ENCODE results near the gene SYNE2. TPM values are rescaled to one million over a fixed set of nuclear protein-coding genes. Genes with fewer than 3 reads are reported as not detected.
"Not testable (repeated sequence)": the region's sequence is repeated elsewhere in the genome, so short reads cannot be mapped to it uniquely, and the experiment has no call there.

Gene SYNE2
- total RNA-seq, 1 experiment from 2014 or later = 94.2 TPM

GRCh38 chr14:64178814-64179213 is 326.0 kb downstream of the SYNE2 start:
- Histone ChIP-seq H3K4me3 (no peak overlapping the region), H4K20me1 (ENCODE audit: insufficient read depth) (no peaks in the 10 kb centered on the region), H3K79me2 (ENCODE audit: low read depth) (no peaks in the 10 kb centered on the region), H3K4me2 (no peak overlapping the region), H2AFZ (no peak overlapping the region), H3K27ac (no peak overlapping the region), H3K4me1 (replicated peaks; ENCODE audit: insufficient read depth) (no peaks in the 10 kb centered on the region), H3K9me3 (ENCODE audit: insufficient read depth, low read depth) (no peaks in the 10 kb centered on the region), H3K9me2 (ENCODE audit: insufficient read depth) (no peaks in the 10 kb centered on the region), H3F3A (ENCODE audit: insufficient read depth, low read depth) (no peaks in the 10 kb centered on the region), H3K36me3 (ENCODE audit: low read depth) (no peaks in the 10 kb centered on the region), H3K27me3 (ENCODE audit: insufficient read depth, low read depth) (no peaks in the 10 kb centered on the region)
- intact Hi-C loops (cut with micrococcal nuclease; ENCODE audit: unreplicated experiment) = no loop called here
- CTCF ChIA-PET = no interaction called here
- POLR2A ChIA-PET (ENCODE audit: unreplicated experiment) = no interaction called here
- BruUV-seq (replicated peaks) = no TSS peak
- TF ChIP-seq CTCF (conservative IDR thresholded peaks at IDR 0.05) = no peak
- no peak for TF ChIP-seq EZH2 (IDR thresholded peaks at IDR 0.05; ENCODE audit: low read depth)
- DNase-seq = no peak

- POLR2A ChIA-PET (ENCODE audit: unreplicated experiment); BruUV-seq (replicated peaks); CTCF ChIA-PET; H3K4me3 ChIP-seq; H3F3A ChIP-seq (ENCODE audit: insufficient read depth, low read depth); DNase-seq; H3K4me1 ChIP-seq (replicated peaks; ENCODE audit: insufficient read depth); H3K9me2 ChIP-seq (ENCODE audit: insufficient read depth); H3K27ac ChIP-seq; H3K4me2 ChIP-seq; intact Hi-C loops (cut with micrococcal nuclease; ENCODE audit: unreplicated experiment); H3K27me3 ChIP-seq (ENCODE audit: insufficient read depth, low read depth); H2AFZ ChIP-seq; H3K79me2 ChIP-seq (ENCODE audit: low read depth); H3K36me3 ChIP-seq (ENCODE audit: low read depth); H4K20me1 ChIP-seq (ENCODE audit: insufficient read depth); H3K9me3 ChIP-seq (ENCODE audit: insufficient read depth, low read depth): not testable (repeated sequence)
These were observed 330.1 kb downstream of the SYNE2 start for GRCh38 chr14:64182908-64183307.

GRCh38 chr14:64184103-64184729 is 331.4 kb downstream of the SYNE2 start:
- Histone ChIP-seq H3K27me3 (ENCODE audit: insufficient read depth, low read depth) (no peaks in the 10 kb centered on the region), H3K79me2 (ENCODE audit: low read depth) (no peaks in the 10 kb centered on the region), H3K4me1 (replicated peaks; ENCODE audit: insufficient read depth) (no peaks in the 10 kb centered on the region), H3K4me2 (no peak overlapping the region), H3K4me3 (no peak overlapping the region), H3F3A (ENCODE audit: insufficient read depth, low read depth) (no peaks in the 10 kb centered on the region), H3K9me3 (ENCODE audit: insufficient read depth, low read depth) (no peaks in the 10 kb centered on the region), H3K36me3 (ENCODE audit: low read depth) (no peaks in the 10 kb centered on the region), H3K9me2 (ENCODE audit: insufficient read depth) (no peaks in the 10 kb centered on the region), H3K27ac (no peak overlapping the region), H2AFZ (no peak overlapping the region), H4K20me1 (ENCODE audit: insufficient read depth) (no peaks in the 10 kb centered on the region)
- intact Hi-C loops (cut with micrococcal nuclease; ENCODE audit: unreplicated experiment) = no loop called here
- ChIA-PET POLR2A (ENCODE audit: unreplicated experiment) (no interaction called here), CTCF (no interaction called here)
- no peak for DNase-seq
- no peak for TF ChIP-seq CTCF (conservative IDR thresholded peaks at IDR 0.05)
- no peak for TF ChIP-seq EZH2 (IDR thresholded peaks at IDR 0.05; ENCODE audit: low read depth)
- no TSS peak for BruUV-seq (replicated peaks)

- BruUV-seq (replicated peaks) = no TSS peak
- ChIA-PET CTCF (no interaction called here), POLR2A (ENCODE audit: unreplicated experiment) (interaction anchor here (0.6 kb wide), 1 partner anchor 133 kb away, joined by 6 read pairs; no protein-coding TSS in a partner anchor)
- Histone ChIP-seq H3F3A (ENCODE audit: insufficient read depth, low read depth) (no peaks in the 10 kb centered on the region), H3K9me2 (ENCODE audit: insufficient read depth) (no peaks in the 10 kb centered on the region), H3K36me3 (ENCODE audit: low read depth) (no peaks in the 10 kb centered on the region), H3K9me3 (ENCODE audit: insufficient read depth, low read depth) (no peaks in the 10 kb centered on the region), H3K4me2 (no peak overlapping the region), H3K27ac (no peak overlapping the region), H3K4me3 (no peak overlapping the region), H3K27me3 (ENCODE audit: insufficient read depth, low read depth) (no peaks in the 10 kb centered on the region), H3K79me2 (ENCODE audit: low read depth) (no peaks in the 10 kb centered on the region), H3K4me1 (replicated peaks; ENCODE audit: insufficient read depth) (no peaks in the 10 kb centered on the region), H2AFZ (no peak overlapping the region), H4K20me1 (ENCODE audit: insufficient read depth) (no peaks in the 10 kb centered on the region)
- intact Hi-C loops (cut with micrococcal nuclease; ENCODE audit: unreplicated experiment) = no loop called here
- TF ChIP-seq CTCF (conservative IDR thresholded peaks at IDR 0.05) (no peak), EZH2 (IDR thresholded peaks at IDR 0.05; ENCODE audit: low read depth) (no peak)
- no peak for DNase-seq
These were observed 332.4 kb downstream of the SYNE2 start for GRCh38 chr14:64185184-64185583.

Data from PC-9 (cell line).